Measurements from ENCODE around the gene FYCO1. TPM values are rescaled to one million over a fixed set of nuclear protein-coding genes. Genes with fewer than 3 reads are reported as not detected.
A peak's percentile ranks its signal among the peaks of the same experiment; 100 is the strongest.

FYCO1 gene
- total and polyA plus RNA-seq, 10 of the 15 experiments (the other 5 are each of a cell fraction or from before 2014, with no cell fraction given): 1.5 to 8.4 (median 6.5) TPM

DNA sequence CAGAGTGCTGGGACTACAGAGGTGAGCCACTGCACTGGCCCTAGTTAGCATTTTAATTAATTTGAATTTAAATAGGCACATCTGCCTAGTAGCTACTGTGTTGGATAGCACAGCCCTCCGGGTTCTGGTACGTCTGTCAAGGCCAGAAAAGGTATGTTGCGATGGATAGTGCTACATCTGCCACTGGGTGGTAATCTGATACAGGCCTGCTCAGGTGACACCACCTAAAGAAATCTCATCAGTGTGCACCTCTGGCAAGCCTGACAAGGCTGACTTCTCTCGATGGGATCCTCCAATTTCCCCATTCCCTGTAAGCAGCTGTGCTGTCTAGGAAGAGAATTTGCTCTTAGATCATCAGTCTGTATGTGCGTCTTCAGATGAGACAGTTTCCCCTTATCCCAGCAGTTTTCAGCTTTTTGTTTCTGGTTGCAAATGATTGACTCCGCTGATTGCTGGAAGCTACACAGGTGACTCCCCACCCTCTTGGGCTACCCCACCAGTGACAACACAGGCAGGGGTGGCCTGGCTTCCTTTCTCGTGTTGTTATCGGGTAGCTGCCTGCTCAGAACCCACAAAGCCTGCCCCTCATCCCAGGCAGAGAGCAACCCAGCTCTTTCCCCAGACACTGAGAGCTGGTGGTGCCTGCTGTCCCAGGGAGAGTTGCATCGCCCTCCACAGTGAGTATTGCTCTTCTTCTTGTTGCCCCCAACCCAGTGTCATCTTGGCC is 109.5 kb downstream of the FYCO1 start, which contains the start of gene CCR9:
TSS of gene CCR9 (plus strand) at position 565 of the 727 bp plus-strand sequence. CDS start 8,391 bp downstream, outside the sequence.
- no peak within 1 kb of the TSS; the same call in 1 of the 2 replicates for H3K4me2 ChIP-seq (ENCODE audit: control insufficient read depth, insufficient read depth)
- no TSS peak for BruUV-seq (replicated peaks)
- peaks cover 0 to 2% of the 10 kb centered on the region in 2 experiments; a peak in 2 of 4 replicates for H3K36me3 ChIP-seq (ENCODE audit: control insufficient read depth in 2 of 2, insufficient read depth in 2 of 2, low read length in 1 of 2)
- in situ Hi-C loops (cut with MboI) (no loop called here), intact Hi-C loops (cut with micrococcal nuclease; ENCODE audit: unreplicated experiment) (no loop called here)
- no peak for DNase-seq (ENCODE audit: low read depth, low spot score)
- H3K9me3 ChIP-seq (replicated peaks; ENCODE audit: control insufficient read depth, insufficient read depth, low read length): no peaks in the 10 kb centered on the region; the same call in 2 of the 3 replicates
- no peaks in the 10 kb centered on the region for H3K79me2 ChIP-seq (ENCODE audit: control insufficient read depth, insufficient read depth, low read length)
- 58% methylated on average over 9 of the region's 9 CpGs for WGBS (ENCODE audit: insufficient coverage, insufficient replicate concordance, low lambda C conversion rate, missing lambda C conversion rate)
- POLR2A ChIA-PET: interaction anchor here (0.6 to 3.9 kb wide), 5 partner anchors 11 to 23 kb away, joined by 3 to 15 read pairs (median 5); no protein-coding TSS in a partner anchor
- H3K9ac ChIP-seq (ENCODE audit: control insufficient read depth, insufficient read depth, low read length): no peak within 1 kb of the TSS
- TF ChIP-seq KDM1A (IDR thresholded peaks at IDR 0.05; ENCODE audit: borderline replicate concordance) (no peak), POLR2A (IDR thresholded peaks at IDR 0.05; ENCODE audit: low read depth, low read length) (peak; percentile 49; the same call in 1 of the 2 replicates)
- FAIRE-seq: no peak
- no peak within 1 kb of the TSS for H3K4me3 ChIP-seq
- peaks cover 53% of the 10 kb centered on the region for H3K4me1 ChIP-seq (ENCODE audit: control insufficient read depth, insufficient read depth, low read length)
- H4K20me1 ChIP-seq (ENCODE audit: control insufficient read depth, insufficient read depth): no peaks in the 10 kb centered on the region
- SMC1A ChIA-PET (ENCODE audit: uncharacterized antibody, unreplicated experiment): interaction anchor here (1.5 to 7.3 kb wide), 4 partner anchors 8 to 25 kb away, joined by 4 to 127 read pairs (median 82); no protein-coding TSS in a partner anchor
- no peak within 1 kb of the TSS for H3K27ac ChIP-seq (ENCODE audit: control insufficient read depth, insufficient read depth)
- no peak within 1 kb of the TSS for H2AFZ ChIP-seq (ENCODE audit: control insufficient read depth, low read depth, low read length)
- ATAC-seq: no peak
- peaks cover 0 to 3% of the 10 kb centered on the region in 2 experiments; a peak in 1 of 4 replicates for H3K27me3 ChIP-seq (replicated peaks in 1 of 2; ENCODE audit: control insufficient read depth in 2 of 2, insufficient read depth in 2 of 2, low read length in 1 of 2)
- RAD21 ChIA-PET (ENCODE audit: unreplicated experiment): interaction anchor here (1.3 to 12.3 kb wide), 5 partner anchors 23 to 43 kb away, joined by 3 to 229 read pairs (median 6); no protein-coding TSS in a partner anchor
- CTCF ChIA-PET: interaction anchor here (0.9 to 1.7 kb wide), 8 partner anchors 18 to 226 kb away, joined by 3 to 6 read pairs (median 3); no protein-coding TSS in a partner anchor

Measured in GM12878 (cell line).